Gastroesophageal sphincter (tissue), 4 donors: ENCODE measurements around the gene PRKN. TPM values are rescaled to one million over a fixed set of nuclear protein-coding genes. Genes with fewer than 3 reads are reported as not detected.

Source experiments
- ATAC-seq: fragments of 150-250 bp; one replicate; pipeline ENCODE4 v1.9.1; 2016; ENCODE audit warnings: mild to moderate bottlenecking, moderate library complexity
- H3K27ac ChIP-seq, 4 donors: fragments of 200-600 bp; sonication (generic) in 3 of 4; 1 replicate in 3 of 4; 2 replicates in 1 of 4; pipeline ENCODE4 v1.5.1; 2016 to 2019
- H3K27me3 ChIP-seq: fragments of 200-600 bp; sonication (generic); one replicate; pipeline ENCODE4 v1.5.1; 2019
- H3K36me3 ChIP-seq, 2 donors: fragments of 200-600 bp; sonication (generic); one replicate each; pipeline ENCODE4 v1.5.1; 2019; ENCODE audit warnings: control low read depth in 1 of 2
- H3K4me1 ChIP-seq, 3 donors: fragments of 200-600 bp; sonication (generic); 1 replicate in 2 of 3; 2 replicates in 1 of 3; pipeline ENCODE4 v1.5.1; 2016 to 2019; ENCODE audit warnings: control low read depth in 2 of 3
- H3K4me3 ChIP-seq, 2 donors: fragments of 200-600 bp; sonication (generic); one replicate each; pipeline ENCODE4 v1.5.1; 2019; ENCODE audit warnings: mild to moderate bottlenecking in 1 of 2, moderate library complexity in 1 of 2
- H3K9me3 ChIP-seq, 3 donors: fragments of 200-600 bp; sonication (generic); one replicate each; pipeline ENCODE4 v1.5.1; 2017 to 2019; ENCODE audit warnings: control low read depth in 2 of 3
- CTCF ChIP-seq, 4 experiments: fragments of 200-600 bp in 2 of 4; fragments of 450-650 bp in 2 of 4; sonication (generic) in 1 of 4; IDR thresholded peaks; one replicate each; pipeline ENCODE4 v1.5.1; 2017 to 2019; ENCODE audit warnings: antibody characterized with exemption in 4 of 4, mild to moderate bottlenecking in 2 of 4, moderate library complexity in 2 of 4
- EP300 ChIP-seq: sonication (generic); formaldehyde crosslinking; IDR thresholded peaks from one replicate; pipeline ENCODE4 v1.6.1; 2017; ENCODE audit warnings: antibody characterized with exemption, mild to moderate bottlenecking
- POLR2A ChIP-seq, 2 donors: fragments of 450-650 bp; IDR thresholded peaks; one replicate each; pipeline ENCODE4 v1.6.1; 2017; ENCODE audit warnings: antibody characterized with exemption in 2 of 2, mild to moderate bottlenecking in 2 of 2, moderate library complexity in 1 of 2
- POLR2AphosphoS5 ChIP-seq: sonication (generic); formaldehyde crosslinking; IDR thresholded peaks from one replicate; pipeline ENCODE4 v1.6.1; 2017; ENCODE audit warnings: antibody characterized with exemption
- WGBS, 2 donors: methylation state at CpG; one replicate each; pipeline ENCODE4 v1.1.5; 2018; ENCODE audit warnings: low coverage in 1 of 2; 5-methylcytosine and 5-hydroxymethylcytosine counted together
- total RNA-seq, 4 donors: library from RNA; depleted of rRNA; stranded (reverse); fragments of >200 nt; gene quantifications; one replicate each; pipeline ENCODE4 v1.1.0, GENCODE V29; 2016

The PRKN gene
- total RNA-seq, 4 donors from 2014 or later = 8.4 to 58.6 (median 25.8) TPM

DNA sequence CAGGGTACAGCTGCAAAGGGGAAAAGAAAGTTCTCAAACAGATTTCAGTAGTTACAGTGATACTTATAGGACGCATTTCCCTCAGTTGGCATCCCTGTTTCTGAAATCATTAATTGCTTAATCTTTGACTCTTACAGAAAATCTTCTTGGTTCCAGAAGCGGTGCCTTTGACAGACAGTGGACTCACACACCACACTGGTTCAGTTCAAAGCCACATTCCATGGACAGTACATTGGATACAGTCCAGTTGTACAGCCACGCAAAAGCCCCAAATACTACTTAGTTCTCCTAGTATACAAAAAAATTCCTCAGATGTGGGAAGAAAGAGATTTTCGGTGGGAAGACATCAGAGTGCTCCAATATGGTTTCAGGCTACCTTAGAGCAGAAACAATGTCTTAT lies 460.4 kb downstream of the PRKN start:
- Histone ChIP-seq H3K9me3 (no peaks in the 10 kb centered on the region), H3K4me1 (no peaks in the 10 kb centered on the region), H3K27me3 (no peaks in the 10 kb centered on the region), H3K4me3 (no peak overlapping the region), H3K27ac (no peak overlapping the region), H3K36me3 (no peaks in the 10 kb centered on the region)
- 29 to 57% methylated on average over 3 to 4 of the region's 4 CpGs for WGBS, 2 donors
- no peak for ATAC-seq
- TF ChIP-seq CTCF (IDR thresholded peaks at IDR 0.05) (no peak), EP300 (no peak), POLR2A (IDR thresholded peaks at IDR 0.05) (no peak), POLR2AphosphoS5 (no peak)

- Histone ChIP-seq H3K27ac (no peak overlapping the region), H3K4me1 (no peaks in the 10 kb centered on the region), H3K4me3 (no peak overlapping the region), H3K27me3 (no peaks in the 10 kb centered on the region), H3K36me3 (no peaks in the 10 kb centered on the region), H3K9me3 (no peaks in the 10 kb centered on the region)
- TF ChIP-seq EP300 (no peak), CTCF (IDR thresholded peaks at IDR 0.05) (no peak), POLR2AphosphoS5 (no peak), POLR2A (IDR thresholded peaks at IDR 0.05) (no peak)
- 79 to 89% methylated on average over 4 to 6 of the region's 6 CpGs for WGBS, 2 donors
- no peak for ATAC-seq
Observed at GRCh38 chr6:162264581-162264980, 463.0 kb downstream of the PRKN start.

DNA sequence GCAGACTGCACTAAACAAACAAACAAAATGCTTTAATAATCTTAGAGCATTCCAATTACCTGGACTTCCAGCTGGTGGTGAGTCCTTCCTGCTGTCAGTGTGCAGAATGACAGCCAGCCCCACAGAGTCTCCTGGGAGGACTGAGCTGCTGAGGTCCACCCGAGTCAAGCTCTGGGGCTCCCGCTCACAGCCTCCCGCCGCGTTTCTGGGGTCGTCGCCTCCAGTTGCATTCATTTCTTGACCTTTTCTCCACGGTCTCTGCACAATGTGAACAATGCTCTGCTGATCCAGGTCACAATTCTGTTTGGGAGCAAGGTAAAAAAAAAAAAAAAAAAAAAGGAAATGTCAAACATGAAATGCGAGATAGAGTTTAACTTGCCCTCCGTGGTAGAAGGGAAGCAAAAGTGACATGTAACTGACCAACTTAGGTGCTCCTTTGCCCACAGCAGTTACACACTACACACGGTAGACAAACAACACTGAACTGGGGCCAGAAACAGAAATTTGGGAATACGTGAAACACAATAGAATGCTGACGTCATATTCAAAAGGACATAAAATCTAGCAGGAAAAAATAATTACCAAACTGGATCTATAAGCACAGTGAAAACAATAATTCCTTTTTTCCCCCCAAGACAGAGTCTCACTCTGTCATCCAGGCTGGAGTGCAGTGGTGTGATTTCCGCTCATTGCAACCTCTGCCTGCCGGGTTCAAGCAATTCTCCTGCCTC lies 464.9 kb downstream of the PRKN start:
- H3K27me3 ChIP-seq = no peaks in the 10 kb centered on the region
- H3K27ac ChIP-seq = no peak overlapping the region
- TF ChIP-seq POLR2A (IDR thresholded peaks at IDR 0.05) = no peak
- TF ChIP-seq EP300 = no peak
- TF ChIP-seq POLR2AphosphoS5 = no peak
- no peak for TF ChIP-seq CTCF (IDR thresholded peaks at IDR 0.05)
- H3K4me1 ChIP-seq = no peaks in the 10 kb centered on the region
- ATAC-seq = no peak
- WGBS, 2 donors = 78 to 89% methylated on average over 6 to 10 of the region's 15 CpGs
- no peaks in the 10 kb centered on the region for H3K9me3 ChIP-seq
- no peak overlapping the region for H3K4me3 ChIP-seq
- H3K36me3 ChIP-seq = no peaks in the 10 kb centered on the region

- TF ChIP-seq POLR2AphosphoS5 (no peak), EP300 (no peak), POLR2A (IDR thresholded peaks at IDR 0.05) (no peak), CTCF (IDR thresholded peaks at IDR 0.05) (no peak)
- H3K36me3 ChIP-seq = no peaks in the 10 kb centered on the region
- H3K4me3 ChIP-seq = no peak overlapping the region
- H3K27ac ChIP-seq = no peak overlapping the region
- WGBS, 2 donors = 71 to 90% methylated on average over 1 of the region's 1 CpG
- no peaks in the 10 kb centered on the region for H3K4me1 ChIP-seq
- ATAC-seq = no peak
- H3K9me3 ChIP-seq = no peaks in the 10 kb centered on the region
- no peaks in the 10 kb centered on the region for H3K27me3 ChIP-seq
Observed at GRCh38 chr6:162261598-162261997, 466.0 kb downstream of the PRKN start.

- no peaks in the 10 kb centered on the region for H3K27me3 ChIP-seq
- H3K4me3 ChIP-seq = no peak overlapping the region
- ATAC-seq = no peak
- H3K27ac ChIP-seq = no peak overlapping the region
- H3K4me1 ChIP-seq = no peaks in the 10 kb centered on the region
- WGBS, 2 donors = 90 to 100% methylated on average over 1 of the region's 1 CpG
- H3K36me3 ChIP-seq = no peaks in the 10 kb centered on the region
- TF ChIP-seq POLR2A (IDR thresholded peaks at IDR 0.05) (no peak), EP300 (no peak), CTCF (IDR thresholded peaks at IDR 0.05) (no peak), POLR2AphosphoS5 (no peak)
- H3K9me3 ChIP-seq = no peaks in the 10 kb centered on the region
Observed at GRCh38 chr6:162260027-162260426, 467.5 kb downstream of the PRKN start.
